ENCODE data around the gene RBM42.

RBM42 gene

GRCh38 chr19:35665604-35666003 lies 36.8 kb downstream of the RBM42 start:
- Histone ChIP-seq H3K4me2 (ENCODE audit: low read length) (no peak overlapping the region), H3K4me1 (ENCODE audit: insufficient read depth, low read length, severe bottlenecking) (no peaks in the 10 kb centered on the region), H3K4me3 (ENCODE audit: low read depth, low read length, poor library complexity, severe bottlenecking) (no peak overlapping the region), H3K79me2 (ENCODE audit: insufficient read depth, low read length) (no peaks in the 10 kb centered on the region), H3K9ac (ENCODE audit: low read length) (no peak overlapping the region), H3K36me3 (ENCODE audit: insufficient read depth, low read length) (peaks cover 12% of the 10 kb centered on the region; the same call in 1 of the 2 replicates), H3K9me3 (ENCODE audit: low read length) (no peaks in the 10 kb centered on the region), H4K20me1 (ENCODE audit: insufficient read depth, low read length) (no peaks in the 10 kb centered on the region), H3K27me3 (ENCODE audit: insufficient read depth, low read length) (peaks cover 3% of the 10 kb centered on the region; the same call in 1 of the 2 replicates), H3K9me2 (ENCODE audit: low read depth, low read length) (no peaks in the 10 kb centered on the region), H3F3A (ENCODE audit: insufficient read depth, low read length) (no peaks in the 10 kb centered on the region), H3K27ac (ENCODE audit: low read depth, low read length, poor library complexity, severe bottlenecking) (no peak overlapping the region), H2AFZ (ENCODE audit: low read length) (no peak overlapping the region)
- TF ChIP-seq EZH2 (IDR thresholded peaks at IDR 0.05; ENCODE audit: borderline replicate concordance, low read length) (no peak), CTCF (IDR thresholded peaks at IDR 0.05; ENCODE audit: low read length) (no peak)

- TF ChIP-seq EZH2 (IDR thresholded peaks at IDR 0.05; ENCODE audit: borderline replicate concordance, low read length) = no peak
- TF ChIP-seq CTCF (IDR thresholded peaks at IDR 0.05; ENCODE audit: low read length) = no peak
- Histone ChIP-seq H3F3A (ENCODE audit: insufficient read depth, low read length) (no peaks in the 10 kb centered on the region), H3K36me3 (ENCODE audit: insufficient read depth, low read length) (peaks cover 8% of the 10 kb centered on the region; the same call in 1 of the 2 replicates), H3K9me2 (ENCODE audit: low read depth, low read length) (no peaks in the 10 kb centered on the region), H3K27ac (ENCODE audit: low read depth, low read length, poor library complexity, severe bottlenecking) (no peak within 1 kb of the TSS), H3K4me2 (ENCODE audit: low read length) (no peak within 1 kb of the TSS), H3K4me3 (ENCODE audit: low read depth, low read length, poor library complexity, severe bottlenecking) (no peak within 1 kb of the TSS), H3K9ac (ENCODE audit: low read length) (no peak within 1 kb of the TSS), H4K20me1 (ENCODE audit: insufficient read depth, low read length) (no peaks in the 10 kb centered on the region), H3K4me1 (ENCODE audit: insufficient read depth, low read length, severe bottlenecking) (no peaks in the 10 kb centered on the region), H3K9me3 (ENCODE audit: low read length) (no peaks in the 10 kb centered on the region), H3K79me2 (ENCODE audit: insufficient read depth, low read length) (no peaks in the 10 kb centered on the region), H2AFZ (ENCODE audit: low read length) (no peak within 1 kb of the TSS), H3K27me3 (ENCODE audit: insufficient read depth, low read length) (peaks cover 3% of the 10 kb centered on the region; the same call in 1 of the 2 replicates)
Measured at GRCh38 chr19:35666251-35666913, 37.5 kb downstream of the RBM42 start, which contains the start of gene UPK1A. Gene UPK1A, plus strand, starts transcription at chr19:35666517. Its CDS starts 296 bp downstream, at chr19:35666813.

GRCh38 chr19:35669566-35669965 lies 40.7 kb downstream of the RBM42 start:
- H4K20me1 ChIP-seq (ENCODE audit: insufficient read depth, low read length) = no peaks in the 10 kb centered on the region
- no peaks in the 10 kb centered on the region for H3K9me2 ChIP-seq (ENCODE audit: low read depth, low read length)
- H3K9me3 ChIP-seq (ENCODE audit: low read length) = no peaks in the 10 kb centered on the region
- H3K27me3 ChIP-seq (ENCODE audit: insufficient read depth, low read length) = peaks cover 6% of the 10 kb centered on the region; the same call in 1 of the 2 replicates
- no peak for TF ChIP-seq CTCF (IDR thresholded peaks at IDR 0.05; ENCODE audit: low read length)
- TF ChIP-seq EZH2 (IDR thresholded peaks at IDR 0.05; ENCODE audit: borderline replicate concordance, low read length) = no peak
- no peak overlapping the region for H3K9ac ChIP-seq (ENCODE audit: low read length)
- H3K27ac ChIP-seq (ENCODE audit: low read depth, low read length, poor library complexity, severe bottlenecking) = no peak overlapping the region
- H3K36me3 ChIP-seq (ENCODE audit: insufficient read depth, low read length) = no peaks in the 10 kb centered on the region
- no peak overlapping the region for H2AFZ ChIP-seq (ENCODE audit: low read length)
- H3F3A ChIP-seq (ENCODE audit: insufficient read depth, low read length) = no peaks in the 10 kb centered on the region
- no peak overlapping the region for H3K4me3 ChIP-seq (ENCODE audit: low read depth, low read length, poor library complexity, severe bottlenecking)
- H3K4me1 ChIP-seq (ENCODE audit: insufficient read depth, low read length, severe bottlenecking) = no peaks in the 10 kb centered on the region
- H3K79me2 ChIP-seq (ENCODE audit: insufficient read depth, low read length) = no peaks in the 10 kb centered on the region
- H3K4me2 ChIP-seq (ENCODE audit: low read length) = no peak overlapping the region

All from OCI-LY1 (cell line).